Kidney capillary endothelial cell (primary cell): Measurements from ENCODE around the gene PLAA.

Experiments
- DNase-seq: peaks from one replicate; pipeline ENCODE4 v3.0.0-alpha.2; 2018; ENCODE audit warnings: low spot score

Gene PLAA

DNA sequence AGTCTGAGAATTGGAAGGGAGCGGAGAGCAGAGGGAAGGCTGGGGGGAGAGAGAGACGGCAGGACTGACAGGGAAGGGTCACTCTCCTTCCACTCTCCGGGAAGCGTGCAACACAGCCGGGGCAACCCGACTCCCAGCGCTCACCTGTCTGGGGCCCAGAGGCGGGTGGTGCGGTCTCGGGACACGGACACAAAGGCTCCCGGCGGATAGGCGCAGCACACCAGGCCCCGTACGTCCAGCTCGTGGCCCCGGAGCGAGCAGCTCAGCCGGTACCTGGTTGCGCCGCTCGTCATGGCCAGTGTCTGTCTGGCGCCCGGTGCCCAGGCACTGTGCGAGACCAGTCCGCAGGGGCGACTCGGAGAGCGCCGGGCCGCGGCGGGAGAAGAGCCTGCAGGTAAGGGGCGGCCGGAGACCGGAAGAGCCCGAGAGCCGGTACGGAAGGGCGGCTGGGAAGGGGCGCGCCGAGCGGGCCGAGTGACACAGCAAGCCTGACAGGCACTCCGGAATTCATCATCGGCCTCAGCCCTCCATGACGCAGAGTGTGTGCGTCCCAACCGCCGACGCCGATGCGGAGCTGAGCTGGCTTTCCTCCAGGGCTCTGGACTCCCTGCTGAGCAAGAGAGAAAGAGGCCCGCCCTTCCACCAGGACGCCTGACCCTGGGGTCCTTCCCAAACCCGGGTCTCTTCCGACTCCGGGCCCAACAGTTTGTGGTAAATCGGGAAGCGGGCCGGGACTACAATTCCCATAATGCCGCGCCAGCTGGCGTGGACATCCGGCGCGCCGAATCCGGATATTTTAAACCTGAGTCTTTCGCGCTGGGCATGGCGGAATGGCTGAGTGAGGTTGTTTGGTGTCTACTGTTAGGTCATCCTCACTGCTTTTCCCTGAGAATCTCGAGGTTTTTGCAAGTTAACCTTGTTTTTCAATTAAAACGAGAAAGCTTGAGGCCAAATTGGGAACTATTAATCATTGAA is at the start of gene PLAA:
Gene PLAA (minus strand): TSS at position 490 of the 975 bp plus-strand sequence. CDS start 197 bp downstream, at position 293.
- DNase-seq = peak; percentile 83

DNA sequence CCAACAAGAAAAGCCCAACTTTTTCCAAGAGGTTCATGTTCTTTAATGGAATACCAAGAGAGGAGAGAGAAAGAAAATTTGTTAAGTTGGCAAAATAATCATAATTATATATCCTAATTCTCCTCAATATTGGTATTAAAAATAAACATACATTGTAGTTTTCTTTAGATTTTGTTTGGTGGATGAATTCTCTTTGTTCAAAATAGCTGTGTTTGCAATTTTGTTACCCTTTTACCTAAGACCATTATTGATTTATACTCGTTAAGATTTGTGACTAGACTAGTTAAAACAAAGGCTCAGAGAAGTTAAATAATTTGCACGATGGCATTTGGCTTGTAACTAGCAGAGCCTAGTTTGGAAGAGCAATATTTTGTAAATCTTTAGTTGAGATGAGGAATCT is 48.8 kb upstream of the PLAA start:
- DNase-seq = no peak

DNA sequence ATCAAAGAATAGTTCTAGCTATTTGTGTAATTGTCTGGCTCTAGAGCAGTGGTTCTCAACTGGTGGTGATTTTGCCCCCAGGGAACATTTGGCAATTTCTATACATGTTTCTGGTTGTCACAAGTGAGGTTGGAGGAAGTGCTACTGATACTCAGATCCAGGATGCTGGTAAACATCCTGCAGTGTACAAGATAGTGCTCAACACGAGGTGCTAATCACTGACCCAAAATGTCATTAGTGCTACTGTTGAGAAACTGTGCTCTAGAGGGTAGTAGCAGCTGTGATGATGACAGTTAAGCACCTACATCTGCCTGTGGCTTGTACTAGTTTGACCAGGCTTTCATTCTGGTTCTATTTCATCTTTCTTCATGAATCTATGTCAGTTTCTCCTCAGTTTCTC is 36.3 kb upstream of the PLAA start:
- no peak for DNase-seq

DNA sequence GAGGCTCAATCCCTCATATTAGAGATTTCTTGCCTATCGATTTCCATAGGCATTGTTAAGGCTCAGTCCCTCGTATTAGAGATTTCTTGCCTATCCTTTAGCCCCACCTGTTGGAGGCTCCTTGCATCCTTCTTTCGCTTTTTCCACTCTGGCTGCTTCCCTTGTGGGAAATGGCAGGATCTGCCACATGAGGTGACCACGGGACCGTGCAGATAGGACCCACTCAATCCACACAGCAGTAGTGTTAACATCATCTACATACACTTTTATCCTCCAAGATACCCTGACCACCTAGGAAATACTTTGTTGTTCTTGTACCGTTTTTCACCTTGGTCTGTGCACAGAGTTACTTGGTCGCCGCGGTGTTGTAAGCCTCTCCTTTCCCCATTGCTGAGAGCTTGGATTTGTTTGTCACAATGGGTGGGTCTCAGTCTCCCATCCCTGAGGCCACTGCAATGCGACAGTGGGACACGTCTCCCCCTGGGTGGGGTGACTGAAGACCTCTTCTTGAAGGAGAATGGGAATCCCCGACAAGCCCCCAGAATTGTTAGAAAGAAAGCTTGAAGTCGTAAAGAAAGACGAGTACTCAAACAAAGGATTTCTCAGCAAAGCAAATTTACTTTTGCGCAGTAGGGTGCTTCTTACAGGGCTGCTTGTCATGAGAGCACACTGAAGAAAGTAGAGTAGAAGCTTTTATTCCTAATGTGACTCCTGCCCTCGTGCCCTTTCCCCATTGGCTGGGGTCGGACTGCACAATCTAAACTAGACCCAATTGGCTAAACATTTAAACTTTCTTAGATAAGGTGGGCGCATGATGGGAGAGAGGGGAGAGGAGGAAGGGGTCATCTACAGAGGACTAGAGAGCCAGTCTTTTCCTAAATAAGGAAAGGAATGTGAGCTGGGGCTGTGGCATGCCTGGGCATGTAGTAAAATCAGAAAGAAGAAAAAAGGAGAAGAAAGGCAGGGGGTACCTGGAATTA is 29.0 kb upstream of the PLAA start:
- peak; percentile 30 for DNase-seq

DNA sequence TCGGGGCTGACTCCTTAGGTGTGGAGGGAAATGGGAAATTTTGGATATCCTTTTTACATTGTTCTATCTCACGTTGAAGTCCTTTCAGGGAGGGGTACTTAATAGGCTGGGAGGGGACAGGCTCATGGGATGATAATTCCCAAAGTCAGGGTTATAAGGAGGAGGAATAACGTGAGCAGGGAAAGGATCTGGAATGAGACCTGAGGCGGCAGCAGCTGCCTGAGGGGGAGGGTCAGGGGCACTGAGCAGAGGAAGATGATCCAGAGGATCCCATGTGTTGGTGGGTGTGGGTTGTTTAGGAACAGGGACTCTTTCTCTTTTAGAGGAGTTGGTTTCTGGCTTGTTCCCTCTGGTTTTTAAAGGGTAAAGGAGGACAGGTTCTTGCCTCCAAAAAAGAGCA is 27.9 kb upstream of the PLAA start:
- DNase-seq = no peak

DNA sequence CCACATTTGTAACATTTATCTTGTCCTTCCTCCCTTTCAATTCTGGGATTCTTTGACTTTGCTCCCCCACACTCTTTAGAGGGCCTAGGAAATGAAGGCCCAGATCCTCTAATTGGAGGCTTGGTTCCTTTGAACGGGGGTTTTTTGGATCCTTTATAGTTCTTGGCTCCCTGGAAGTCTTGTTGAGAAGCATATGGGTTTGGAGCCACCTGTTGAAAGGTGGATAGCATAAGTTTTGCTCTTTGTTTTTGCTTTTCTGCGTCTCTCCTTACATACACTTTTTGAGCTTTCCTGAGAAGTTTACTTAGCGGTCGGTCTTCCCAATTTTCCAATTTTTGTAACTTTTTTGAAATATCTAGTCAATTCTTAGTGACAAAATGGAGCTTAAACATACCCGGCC is 26.9 kb upstream of the PLAA start:
- DNase-seq = no peak

DNA sequence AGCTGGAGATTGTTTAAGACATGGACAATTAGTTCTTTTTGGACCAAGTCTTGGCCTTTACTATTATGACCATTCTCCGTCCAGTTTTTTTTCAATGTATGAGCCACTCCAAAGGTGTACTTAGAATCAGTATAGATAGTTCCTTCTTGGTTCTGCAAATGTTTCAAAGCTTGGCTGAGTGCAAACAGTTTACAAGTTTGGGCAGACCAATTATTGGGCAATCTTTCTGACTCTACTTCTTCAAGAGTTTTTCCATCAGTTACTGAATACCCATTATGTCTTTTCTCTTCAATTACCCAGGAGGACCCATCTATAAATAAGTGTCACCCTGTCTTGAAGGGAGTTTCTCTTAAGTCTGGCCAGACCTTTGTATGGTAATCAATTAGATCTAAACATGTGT is 24.7 kb upstream of the PLAA start:
- no peak for DNase-seq

DNA sequence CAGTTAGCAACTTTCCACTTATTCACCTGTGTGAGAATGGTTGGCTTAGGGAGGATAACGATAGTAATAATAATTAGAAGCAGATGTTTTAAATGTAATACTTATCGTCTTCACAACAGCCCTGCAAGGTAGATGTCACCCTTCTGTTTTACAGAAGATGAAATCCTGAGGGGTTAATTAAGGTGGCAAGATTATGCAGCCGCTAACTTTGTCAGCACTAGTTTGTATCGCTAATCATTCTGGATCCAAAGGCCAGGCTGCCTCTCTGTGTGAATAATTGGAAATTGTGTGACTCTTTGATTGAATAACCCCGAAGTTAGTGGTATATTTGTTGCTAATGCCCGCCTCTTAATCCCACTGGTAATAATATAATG is 9.8 kb upstream of the PLAA start:
- DNase-seq = no peak

DNA sequence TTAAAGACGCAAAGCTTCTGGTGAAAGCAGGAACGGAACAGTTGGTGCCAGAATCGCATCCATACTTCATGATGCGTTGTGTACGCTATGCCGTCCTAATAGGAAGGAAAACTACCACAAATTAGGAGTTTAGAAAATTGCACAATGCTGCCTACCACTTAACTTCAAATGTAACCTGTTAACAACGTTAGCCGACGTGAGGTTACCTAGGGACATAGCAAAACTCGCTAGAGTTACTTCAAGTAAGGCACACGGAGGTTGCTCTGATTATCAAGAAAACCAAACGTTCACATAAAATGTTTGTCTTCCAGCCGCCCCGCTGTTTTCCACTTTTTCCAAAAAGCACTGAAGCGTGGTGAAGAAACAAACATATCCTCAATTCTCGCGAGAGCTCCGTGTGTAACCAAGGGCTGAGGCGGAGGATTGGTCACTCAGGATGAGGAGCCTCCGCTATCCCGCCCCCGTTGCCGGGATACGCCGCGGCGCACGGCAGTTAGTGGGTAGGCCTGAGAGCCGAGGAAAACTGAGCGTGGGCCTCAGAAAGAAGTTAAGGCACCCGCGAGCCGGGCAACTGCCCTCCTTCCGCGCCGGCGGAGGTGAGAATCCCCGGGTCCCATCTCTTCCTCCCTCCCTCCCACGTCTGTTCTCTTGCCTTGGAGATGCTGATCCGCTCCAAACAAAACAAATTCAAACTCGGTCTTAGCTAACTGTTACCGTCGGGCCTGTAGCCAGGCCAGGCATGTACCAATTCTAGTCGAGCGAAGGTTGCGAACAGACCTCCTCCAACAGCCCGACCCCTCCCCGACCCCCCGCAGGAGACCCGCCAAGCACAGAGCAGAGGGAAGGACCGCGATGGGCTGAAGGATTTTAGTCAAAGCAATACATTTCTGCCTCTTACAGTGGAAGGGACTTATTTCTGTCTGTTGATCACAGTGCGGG is 9.1 kb upstream of the PLAA start, which contains the start of gene IFT74:
Gene IFT74 (plus strand): TSS at position 492 of the 939 bp plus-strand sequence. CDS start 5,556 bp downstream, outside the sequence.
- DNase-seq = peak; percentile 97

DNA sequence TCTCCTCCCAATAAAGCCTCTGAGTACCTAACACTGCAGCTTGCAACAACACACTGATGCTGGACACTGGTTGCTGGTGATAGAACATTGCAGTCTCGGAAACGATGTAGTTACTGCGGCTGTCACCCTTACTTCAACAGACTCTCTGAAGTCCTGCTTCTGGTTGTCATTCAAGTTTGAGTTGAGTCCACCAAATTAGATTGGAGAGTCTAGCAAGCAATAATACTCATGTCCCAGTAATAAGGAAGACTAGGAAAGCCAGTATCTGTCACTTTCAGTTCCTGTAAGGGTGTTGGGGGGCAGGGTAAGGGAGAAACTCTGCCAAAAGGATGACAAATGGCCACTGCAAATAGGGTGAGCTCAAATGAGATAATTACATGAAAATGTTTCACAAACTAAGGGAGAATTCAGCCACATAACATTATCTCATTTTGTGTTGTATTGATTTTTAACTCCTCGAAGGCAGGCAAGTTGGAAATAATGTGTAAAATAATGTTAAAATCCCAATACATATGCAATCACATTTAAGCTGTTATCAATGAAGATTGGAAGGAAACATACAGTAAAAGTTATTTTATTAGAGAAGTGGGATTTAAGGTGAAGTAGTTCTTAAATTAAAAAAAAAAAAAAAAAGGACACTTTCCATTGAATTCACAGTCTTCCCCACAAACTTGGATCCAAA is 8.3 kb upstream of the PLAA start:
- DNase-seq = peak; percentile 19

DNA sequence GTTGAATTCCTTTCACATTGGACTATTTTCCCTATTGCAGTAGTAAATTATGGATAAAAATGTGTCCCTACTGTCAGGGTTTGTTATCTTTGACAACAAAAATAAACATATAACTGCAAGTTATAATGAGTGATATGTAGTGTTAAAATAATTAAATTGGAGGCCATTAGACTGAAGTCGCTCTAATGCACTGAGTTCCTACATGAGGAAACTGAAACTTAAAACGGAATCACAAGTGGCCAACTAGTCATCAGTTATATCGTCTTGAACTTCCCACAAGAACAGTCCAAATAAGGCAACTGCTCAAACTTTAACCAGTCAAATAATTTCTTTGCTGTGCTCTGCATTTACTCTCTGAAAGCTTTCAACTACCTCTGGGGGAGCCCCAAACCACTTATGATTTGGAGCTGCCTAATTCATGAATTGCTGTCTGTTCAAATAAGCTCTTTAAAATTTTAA is 7.0 kb upstream of the PLAA start:
- DNase-seq = no peak

DNA sequence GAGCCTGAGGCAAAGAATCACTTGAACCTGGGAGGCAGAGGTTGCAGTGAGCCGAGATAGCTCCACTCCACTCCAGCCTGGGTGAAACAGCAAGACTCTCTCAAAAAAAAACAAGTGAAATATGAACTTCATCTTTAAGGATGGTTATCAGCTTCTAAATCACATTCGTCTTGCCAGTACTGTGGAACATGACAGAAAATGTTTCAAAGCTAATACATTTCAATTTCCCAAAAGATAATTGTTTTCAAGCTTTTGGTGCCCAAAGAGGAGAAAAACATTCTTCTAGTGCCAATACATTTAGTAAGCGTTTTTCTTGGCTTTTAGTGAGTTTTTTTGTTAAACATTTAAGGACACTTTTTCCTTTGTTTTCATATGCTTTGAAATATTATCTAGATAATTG is 4.8 kb upstream of the PLAA start:
- no peak for DNase-seq

DNA sequence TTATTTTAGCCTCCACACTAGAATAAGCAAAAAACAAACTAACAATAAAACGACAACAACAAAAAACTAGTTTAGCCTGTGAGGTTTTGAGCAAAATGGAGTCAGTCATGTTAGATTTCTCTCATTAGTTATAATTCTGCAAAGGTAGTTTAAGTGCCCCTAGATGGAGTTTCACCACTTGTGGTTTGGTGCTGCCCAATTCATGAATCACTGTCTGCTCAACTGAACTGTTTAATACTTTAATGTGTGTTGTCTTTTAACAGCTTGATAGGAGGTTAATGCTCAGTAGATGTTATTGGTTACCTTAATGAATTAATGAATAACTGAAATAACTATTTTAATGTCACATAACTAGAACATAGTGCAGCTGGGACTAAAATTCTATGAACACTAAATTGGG is 3.5 kb upstream of the PLAA start:
- DNase-seq = no peak

DNA sequence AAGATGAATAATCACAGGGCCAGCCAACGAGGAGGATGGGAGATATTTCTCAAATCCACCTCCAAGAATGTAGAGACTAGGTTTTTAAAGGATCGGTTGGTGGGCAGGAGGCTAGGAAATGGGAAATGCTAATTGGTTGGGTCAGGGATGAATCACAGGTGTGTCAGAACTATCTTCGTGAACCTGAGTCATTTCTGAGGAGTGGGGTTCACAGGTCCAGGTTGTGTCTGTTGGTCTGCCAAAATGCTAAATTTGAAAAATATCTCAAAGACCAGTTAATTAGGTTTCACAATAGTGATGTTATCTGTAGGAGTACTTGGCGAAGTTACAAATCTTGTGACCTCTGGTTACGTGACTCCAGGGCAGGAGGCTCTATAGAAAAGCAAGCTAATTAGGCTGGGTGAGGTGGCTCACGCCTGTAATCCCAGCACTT is 2.6 kb upstream of the PLAA start:
- DNase-seq = no peak

DNA sequence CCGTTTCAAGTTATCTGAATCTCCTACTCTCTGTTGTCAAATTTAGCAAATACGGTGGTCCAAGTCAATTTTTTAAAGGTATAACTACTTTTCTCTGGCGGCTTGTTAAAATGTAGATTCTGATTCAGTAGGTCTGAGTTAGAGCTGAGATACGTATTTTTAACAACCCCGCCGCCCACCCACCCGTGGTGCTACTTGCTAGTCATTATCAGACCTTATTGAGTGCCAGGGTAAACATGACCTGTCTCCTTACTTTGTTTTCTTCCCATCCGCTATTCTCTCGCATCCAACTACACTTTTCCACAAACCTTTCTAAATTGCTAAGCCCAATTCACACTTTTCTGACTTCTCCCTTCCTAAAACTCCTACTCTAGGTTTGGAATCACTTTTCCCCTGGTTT is 694 bp upstream of the PLAA start:
- no peak for DNase-seq

DNA sequence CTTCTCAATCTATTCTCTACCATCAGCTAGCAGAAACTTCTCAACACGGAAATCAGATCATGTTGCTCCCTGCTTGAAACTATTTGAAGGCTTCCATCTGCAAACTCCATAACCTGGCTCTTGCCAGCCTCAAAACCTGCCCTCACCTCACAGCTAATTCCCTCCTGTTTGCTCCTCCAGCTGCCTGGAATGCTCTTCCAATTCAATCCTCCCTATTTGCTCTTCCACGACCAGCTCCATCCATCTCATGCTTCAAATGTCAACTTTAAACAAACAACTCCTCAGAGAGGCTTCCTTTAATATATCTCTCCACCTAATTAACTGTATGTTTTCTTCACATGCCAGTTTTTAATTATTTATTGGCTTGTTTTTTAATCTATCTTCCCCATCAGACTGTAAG is 1.5 kb downstream of the PLAA start:
- no peak for DNase-seq

DNA sequence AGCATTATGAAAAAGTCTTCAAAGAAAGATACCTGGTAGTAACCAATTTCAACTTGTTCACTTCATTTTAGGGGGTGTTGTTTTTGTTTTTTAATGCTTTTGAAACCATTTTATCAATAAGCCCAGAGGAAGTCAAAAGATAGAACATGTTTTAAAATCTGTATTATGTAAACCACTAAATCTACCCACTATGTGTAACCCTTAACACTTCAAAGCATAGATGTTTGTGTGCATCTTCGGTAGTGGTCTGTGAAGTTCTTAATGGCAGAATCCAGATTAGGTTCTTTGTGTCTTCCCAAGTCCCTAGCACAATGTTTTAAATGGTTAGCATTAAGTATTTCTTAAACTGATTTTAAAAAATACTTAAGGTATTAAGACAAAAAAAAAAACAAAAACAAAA is 6.3 kb downstream of the PLAA start:
- no peak for DNase-seq

DNA sequence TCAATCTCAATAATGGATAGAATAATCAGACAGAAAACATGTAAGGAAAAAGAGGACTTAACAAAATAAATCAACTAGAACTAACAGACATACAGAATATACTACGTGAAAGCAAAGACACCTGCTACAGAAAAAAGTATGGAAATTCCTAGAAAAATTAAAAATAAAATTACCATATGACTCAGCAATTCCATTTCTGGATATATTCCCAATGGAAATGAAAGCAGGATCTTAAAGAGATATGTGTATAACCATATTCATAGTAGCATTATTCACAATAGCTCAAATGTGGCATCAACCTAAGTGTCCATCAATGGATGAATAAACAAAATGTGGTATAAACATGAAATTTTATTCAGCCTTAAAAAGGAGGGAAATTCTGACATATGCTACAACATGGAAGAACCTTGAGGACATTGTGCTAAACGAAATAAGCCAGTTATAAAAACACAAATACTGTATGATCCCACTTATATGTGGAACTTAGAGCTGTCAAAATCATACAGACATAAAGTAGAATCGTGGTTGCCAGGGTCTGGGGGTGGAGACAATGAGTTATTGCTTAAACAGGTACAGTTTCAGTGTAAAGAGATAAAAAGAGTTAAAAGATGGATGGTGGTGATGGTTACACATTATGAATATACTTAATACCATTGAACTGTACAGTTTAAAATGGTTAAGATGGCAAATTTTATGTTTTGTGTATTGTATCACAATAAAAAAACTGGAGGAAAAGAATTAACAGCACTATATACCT is 6.9 kb downstream of the PLAA start:
- DNase-seq = no peak

DNA sequence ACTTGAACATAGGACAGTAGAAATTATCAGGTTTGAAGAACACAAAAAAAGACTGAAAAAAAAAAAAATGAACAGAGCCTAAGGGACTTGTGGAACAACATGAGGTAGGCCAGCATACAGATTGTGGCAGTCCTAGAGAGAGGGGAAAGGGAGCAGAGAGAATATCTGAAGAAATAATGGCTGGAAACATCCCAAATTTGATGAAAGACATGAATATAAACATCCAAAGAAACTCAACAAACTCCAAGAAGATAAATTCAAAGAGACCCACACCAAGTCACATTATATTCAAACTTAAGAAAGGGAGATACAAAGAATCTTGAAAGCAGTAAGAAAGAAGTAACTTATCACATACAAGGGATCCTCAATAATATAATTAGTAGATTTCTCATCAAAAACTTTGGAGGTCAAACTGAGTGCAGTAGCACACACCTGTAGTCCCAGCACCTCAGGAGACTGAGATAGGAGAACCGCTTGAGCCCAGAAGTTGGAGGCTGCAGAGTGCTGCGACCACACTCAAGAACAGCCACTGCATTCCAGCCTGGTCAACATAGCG is 9.1 kb downstream of the PLAA start:
- DNase-seq = no peak

DNA sequence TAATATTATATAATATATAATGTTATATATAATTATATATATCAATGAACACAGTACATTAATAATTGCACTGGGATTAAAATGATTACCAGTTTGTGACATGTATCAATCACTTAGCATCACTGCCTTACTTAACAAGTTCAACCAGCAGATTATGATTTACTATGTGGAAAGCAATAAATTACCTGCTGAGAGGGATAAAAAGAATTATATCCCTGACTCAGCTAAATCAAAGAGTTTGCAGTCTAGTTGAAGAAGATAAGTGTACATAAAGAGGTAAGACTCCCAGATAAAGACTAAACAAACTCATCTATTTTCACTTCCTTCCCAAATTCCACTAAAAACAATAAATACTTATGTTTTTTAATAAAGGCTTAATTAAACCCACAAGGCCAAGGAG is 11.2 kb downstream of the PLAA start:
- no peak for DNase-seq
